GM18858 (cell line): ENCODE results near the gene APOBEC3G.

Experiments
- ATAC-seq: cut with Tn5 transposase; IDR thresholded peaks from one replicate; pipeline ENCODE4 v1.9.1; 2021; ENCODE audit not compliant: unreplicated experiment

APOBEC3G gene

GRCh38 chr22:39090426-39091064, 13.5 kb downstream of the APOBEC3G start:
- ATAC-seq = no peak

GRCh38 chr22:39091126-39092081, 14.3 kb downstream of the APOBEC3G start:
- no peak for ATAC-seq

- no peak for ATAC-seq
These were observed 15.2 kb downstream of the APOBEC3G start for GRCh38 chr22:39092111-39092862.

- ATAC-seq = no peak
These were observed 17.8 kb downstream of the APOBEC3G start for GRCh38 chr22:39094717-39095389.

GRCh38 chr22:39095971-39096370, 18.9 kb downstream of the APOBEC3G start:
- no peak for ATAC-seq

GRCh38 chr22:39097098-39098020, 20.3 kb downstream of the APOBEC3G start, which contains the start of gene APOBEC3H:
Gene APOBEC3H, plus strand, starts transcription at chr22:39097244. Its CDS starts 3,035 bp downstream, at chr22:39100279.
- ATAC-seq = no peak

GRCh38 chr22:39098026-39098425, 21.0 kb downstream of the APOBEC3G start:
- no peak for ATAC-seq

- no peak for ATAC-seq
These were observed 21.5 kb downstream of the APOBEC3G start for GRCh38 chr22:39098576-39098975.

GRCh38 chr22:39101226-39101625, 24.2 kb downstream of the APOBEC3G start:
- no peak for ATAC-seq

- ATAC-seq = no peak
These were observed 26.4 kb downstream of the APOBEC3G start for GRCh38 chr22:39103431-39103830.

- ATAC-seq = no peak
These were observed 29.3 kb downstream of the APOBEC3G start for GRCh38 chr22:39106326-39106725.

GRCh38 chr22:39108487-39108886, 31.4 kb downstream of the APOBEC3G start:
- no peak for ATAC-seq

- ATAC-seq = no peak
These were observed 32.3 kb downstream of the APOBEC3G start for GRCh38 chr22:39109361-39109760.

- no peak for ATAC-seq
These were observed 33.8 kb downstream of the APOBEC3G start for GRCh38 chr22:39110631-39111561.

- no peak for ATAC-seq
These were observed 37.0 kb downstream of the APOBEC3G start for GRCh38 chr22:39114112-39114511.

- no peak for ATAC-seq
These were observed 38.5 kb downstream of the APOBEC3G start for GRCh38 chr22:39115570-39115969.

GRCh38 chr22:39115977-39116621, 39.0 kb downstream of the APOBEC3G start:
- no peak for ATAC-seq

GRCh38 chr22:39117585-39118191, 40.6 kb downstream of the APOBEC3G start:
- ATAC-seq = no peak
